ENCODE measurements around the gene ARHGAP10. TPM values are rescaled to one million over a fixed set of nuclear protein-coding genes. Genes with fewer than 3 reads are reported as not detected.
"Not testable (repeated sequence)": the region's sequence is repeated elsewhere in the genome, so short reads cannot be mapped to it uniquely, and the experiment has no call there.

The ARHGAP10 gene
- polyA plus RNA-seq, 1 experiment: 20.2 TPM

GRCh38 chr4:147901388-147901787, 169.5 kb downstream of the ARHGAP10 start:
- ChIA-PET POLR2A (no interaction called here), CTCF (interaction anchor here (1.5 kb wide), 1 partner anchor 35 kb away, joined by 6 read pairs; no protein-coding TSS in a partner anchor)
- no peaks in the 10 kb centered on the region for H3K27me3 ChIP-seq (ENCODE audit: control insufficient read depth, insufficient read depth, low read length)
- no peaks in the 10 kb centered on the region for H3K36me3 ChIP-seq (ENCODE audit: control insufficient read depth, insufficient read depth, low read length)
- H3K4me3 ChIP-seq (ENCODE audit: low read depth, low read length): no peak overlapping the region
- no peak for DNase-seq (ENCODE audit: low read depth)
- TF ChIP-seq, protein P1, sequence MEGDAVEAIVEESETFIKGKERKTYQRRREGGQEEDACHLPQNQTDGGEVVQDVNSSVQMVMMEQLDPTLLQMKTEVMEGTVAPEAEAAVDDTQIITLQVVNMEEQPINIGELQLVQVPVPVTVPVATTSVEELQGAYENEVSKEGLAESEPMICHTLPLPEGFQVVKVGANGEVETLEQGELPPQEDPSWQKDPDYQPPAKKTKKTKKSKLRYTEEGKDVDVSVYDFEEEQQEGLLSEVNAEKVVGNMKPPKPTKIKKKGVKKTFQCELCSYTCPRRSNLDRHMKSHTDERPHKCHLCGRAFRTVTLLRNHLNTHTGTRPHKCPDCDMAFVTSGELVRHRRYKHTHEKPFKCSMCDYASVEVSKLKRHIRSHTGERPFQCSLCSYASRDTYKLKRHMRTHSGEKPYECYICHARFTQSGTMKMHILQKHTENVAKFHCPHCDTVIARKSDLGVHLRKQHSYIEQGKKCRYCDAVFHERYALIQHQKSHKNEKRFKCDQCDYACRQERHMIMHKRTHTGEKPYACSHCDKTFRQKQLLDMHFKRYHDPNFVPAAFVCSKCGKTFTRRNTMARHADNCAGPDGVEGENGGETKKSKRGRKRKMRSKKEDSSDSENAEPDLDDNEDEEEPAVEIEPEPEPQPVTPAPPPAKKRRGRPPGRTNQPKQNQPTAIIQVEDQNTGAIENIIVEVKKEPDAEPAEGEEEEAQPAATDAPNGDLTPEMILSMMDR (IDR thresholded peaks at IDR 0.05; ENCODE audit: insufficient read depth, low read depth, low read length): no peak

GRCh38 chr4:147901916-147902315, 170.0 kb downstream of the ARHGAP10 start:
- Histone ChIP-seq H3K27me3 (ENCODE audit: control insufficient read depth, insufficient read depth, low read length) (no peaks in the 10 kb centered on the region), H3K4me3 (ENCODE audit: low read depth, low read length) (no peak overlapping the region), H3K36me3 (ENCODE audit: control insufficient read depth, insufficient read depth, low read length) (no peaks in the 10 kb centered on the region)
- POLR2A ChIA-PET: no interaction called here
- no peak for DNase-seq (ENCODE audit: low read depth)
- TF ChIP-seq, protein P1 (IDR thresholded peaks at IDR 0.05; ENCODE audit: insufficient read depth, low read depth, low read length): no peak
- CTCF ChIA-PET: no interaction called here

DNA sequence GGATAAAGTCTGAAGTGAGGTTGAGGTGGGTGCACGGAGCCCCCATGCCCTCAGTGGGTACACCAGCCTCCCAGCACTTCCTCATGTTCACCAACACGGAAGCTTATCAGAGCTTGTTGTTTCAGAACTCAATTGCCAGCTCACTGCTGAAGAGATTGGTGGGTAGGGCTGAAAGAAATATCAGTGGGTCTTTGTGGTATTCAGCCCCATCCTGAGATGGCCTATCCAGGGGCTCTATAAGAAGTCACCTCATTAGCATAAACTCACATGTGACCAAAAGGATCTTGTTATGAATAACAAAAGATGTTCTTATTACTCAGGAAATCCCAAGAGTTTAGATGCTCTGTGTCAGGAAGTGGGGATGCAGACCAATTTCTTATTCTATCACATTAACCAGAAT, 177.3 kb downstream of the ARHGAP10 start:
- no peak overlapping the region for H3K4me3 ChIP-seq (ENCODE audit: low read depth, low read length)
- ChIA-PET POLR2A (no interaction called here), CTCF (no interaction called here)
- no peaks in the 10 kb centered on the region for H3K36me3 ChIP-seq (ENCODE audit: control insufficient read depth, insufficient read depth, low read length)
- DNase-seq (ENCODE audit: low read depth): no peak
- no peaks in the 10 kb centered on the region for H3K27me3 ChIP-seq (ENCODE audit: control insufficient read depth, insufficient read depth, low read length)
- TF ChIP-seq, protein P1 (IDR thresholded peaks at IDR 0.05; ENCODE audit: insufficient read depth, low read depth, low read length): no peak

- ChIA-PET POLR2A (interaction anchor here (0.6 kb wide), 1 partner anchor 17 kb away, joined by 3 read pairs; no protein-coding TSS in a partner anchor), CTCF (interaction anchor here (0.7 to 1.3 kb wide), 2 partner anchors 118 to 189 kb away, joined by 4 read pairs; no protein-coding TSS in a partner anchor)
- no peak overlapping the region for H3K4me3 ChIP-seq (ENCODE audit: low read depth, low read length)
- no peaks in the 10 kb centered on the region for H3K27me3 ChIP-seq (ENCODE audit: control insufficient read depth, insufficient read depth, low read length)
- H3K36me3 ChIP-seq (ENCODE audit: control insufficient read depth, insufficient read depth, low read length): no peaks in the 10 kb centered on the region
- TF ChIP-seq, protein P1 (IDR thresholded peaks at IDR 0.05; ENCODE audit: insufficient read depth, low read depth, low read length): no peak
- DNase-seq (ENCODE audit: low read depth): no peak
These were observed 178.4 kb downstream of the ARHGAP10 start for GRCh38 chr4:147910315-147910714.

DNA sequence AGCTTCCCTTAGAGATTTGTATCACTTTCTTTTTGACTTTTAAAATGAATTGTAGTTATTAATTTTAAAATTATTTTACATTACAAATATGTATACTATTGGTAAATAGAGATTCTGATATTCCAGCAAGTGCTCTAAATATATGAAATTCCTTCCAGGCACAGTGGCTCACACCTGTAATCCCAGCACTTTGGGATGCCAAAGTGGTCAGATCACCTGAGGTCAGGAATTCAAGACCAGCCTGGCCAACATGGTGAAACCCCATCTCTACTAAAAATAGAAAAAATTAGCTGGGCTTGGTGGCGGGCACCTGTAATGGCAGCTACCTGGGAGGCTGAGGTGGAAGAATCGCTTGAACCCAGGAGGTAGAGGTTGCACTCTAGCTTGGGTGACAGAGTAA, 180.2 kb downstream of the ARHGAP10 start:
- H3K27me3 ChIP-seq (ENCODE audit: control insufficient read depth, insufficient read depth, low read length); CTCF ChIA-PET; H3K4me3 ChIP-seq (ENCODE audit: low read depth, low read length); POLR2A ChIA-PET; DNase-seq (ENCODE audit: low read depth); H3K36me3 ChIP-seq (ENCODE audit: control insufficient read depth, insufficient read depth, low read length): not testable (repeated sequence)

DNA sequence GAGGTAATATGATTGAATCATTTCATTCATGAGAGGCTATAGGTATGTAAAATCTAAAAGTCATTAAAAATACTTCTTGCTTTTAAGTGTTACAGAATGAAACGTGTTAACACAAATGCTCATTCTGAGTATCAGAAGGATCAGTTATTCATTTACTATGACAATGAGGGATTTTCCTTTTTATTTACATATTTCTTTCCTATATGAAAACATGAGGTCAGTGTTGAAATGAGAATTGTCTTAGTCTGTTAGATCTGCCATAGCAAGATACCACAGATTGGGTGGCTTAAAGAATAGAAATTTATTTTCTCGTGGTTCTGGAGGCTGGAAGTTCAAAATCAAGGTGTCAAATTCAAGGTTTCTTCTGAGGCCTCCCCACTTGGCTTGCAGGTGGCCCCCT, 181.2 kb downstream of the ARHGAP10 start:
- TF ChIP-seq, protein P1 (IDR thresholded peaks at IDR 0.05; ENCODE audit: insufficient read depth, low read depth, low read length): no peak
- H3K36me3 ChIP-seq (ENCODE audit: control insufficient read depth, insufficient read depth, low read length): no peaks in the 10 kb centered on the region
- no peak for DNase-seq (ENCODE audit: low read depth)
- no peaks in the 10 kb centered on the region for H3K27me3 ChIP-seq (ENCODE audit: control insufficient read depth, insufficient read depth, low read length)
- ChIA-PET POLR2A (no interaction called here), CTCF (no interaction called here)
- no peak overlapping the region for H3K4me3 ChIP-seq (ENCODE audit: low read depth, low read length)

All from BJ (cell line).